ENCODE results near the gene SELENOM.

The SELENOM gene

GRCh38 chr22:31056986-31057599 is 50.3 kb downstream of the SELENOM start:
- no peak overlapping the region for H3K27ac ChIP-seq (ENCODE audit: low read depth, low read length)
- TF ChIP-seq EZH2phosphoT487 (conservative IDR thresholded peaks at IDR 0.05; ENCODE audit: low read length), result no peak
- TF ChIP-seq, protein P1, sequence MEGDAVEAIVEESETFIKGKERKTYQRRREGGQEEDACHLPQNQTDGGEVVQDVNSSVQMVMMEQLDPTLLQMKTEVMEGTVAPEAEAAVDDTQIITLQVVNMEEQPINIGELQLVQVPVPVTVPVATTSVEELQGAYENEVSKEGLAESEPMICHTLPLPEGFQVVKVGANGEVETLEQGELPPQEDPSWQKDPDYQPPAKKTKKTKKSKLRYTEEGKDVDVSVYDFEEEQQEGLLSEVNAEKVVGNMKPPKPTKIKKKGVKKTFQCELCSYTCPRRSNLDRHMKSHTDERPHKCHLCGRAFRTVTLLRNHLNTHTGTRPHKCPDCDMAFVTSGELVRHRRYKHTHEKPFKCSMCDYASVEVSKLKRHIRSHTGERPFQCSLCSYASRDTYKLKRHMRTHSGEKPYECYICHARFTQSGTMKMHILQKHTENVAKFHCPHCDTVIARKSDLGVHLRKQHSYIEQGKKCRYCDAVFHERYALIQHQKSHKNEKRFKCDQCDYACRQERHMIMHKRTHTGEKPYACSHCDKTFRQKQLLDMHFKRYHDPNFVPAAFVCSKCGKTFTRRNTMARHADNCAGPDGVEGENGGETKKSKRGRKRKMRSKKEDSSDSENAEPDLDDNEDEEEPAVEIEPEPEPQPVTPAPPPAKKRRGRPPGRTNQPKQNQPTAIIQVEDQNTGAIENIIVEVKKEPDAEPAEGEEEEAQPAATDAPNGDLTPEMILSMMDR (IDR thresholded peaks at IDR 0.05; ENCODE audit: insufficient read depth, low read length, poor library complexity, severe bottlenecking), result no peak

GRCh38 chr22:31055635-31056159 is 51.7 kb downstream of the SELENOM start:
- Histone ChIP-seq H3K27ac (ENCODE audit: low read depth, low read length) (no peak overlapping the region), H3K36me3 (ENCODE audit: low read length) (no peaks in the 10 kb centered on the region), H2AFZ (ENCODE audit: low read depth, low read length, severe bottlenecking) (no peak overlapping the region), H3K79me2 (ENCODE audit: insufficient read depth, low read length) (no peaks in the 10 kb centered on the region), H3K9me2 (replicated peaks; ENCODE audit: insufficient read depth, low read length) (no peaks in the 10 kb centered on the region), H3K9ac (ENCODE audit: low read length) (no peak overlapping the region), H3K27me3 (ENCODE audit: low read length) (no peaks in the 10 kb centered on the region), H3F3A (ENCODE audit: insufficient read depth) (no peaks in the 10 kb centered on the region), H3K9me3 (ENCODE audit: insufficient read depth, low read length) (no peaks in the 10 kb centered on the region), H4K20me1 (ENCODE audit: low read depth, low read length) (no peaks in the 10 kb centered on the region), H3K4me2 (ENCODE audit: low read depth, low read length, poor library complexity, severe bottlenecking) (no peak overlapping the region), H3K4me3 (ENCODE audit: insufficient read depth, low read length, poor library complexity, severe bottlenecking) (no peak overlapping the region)
- no peak for TF ChIP-seq EZH2phosphoT487 (conservative IDR thresholded peaks at IDR 0.05; ENCODE audit: low read length)
- TF ChIP-seq, protein P1 (IDR thresholded peaks at IDR 0.05; ENCODE audit: insufficient read depth, low read length, poor library complexity, severe bottlenecking), result no peak

More at GRCh38 chr22:31056986-31057599, 50.3 kb downstream of the SELENOM start:
- H3K9me2 ChIP-seq (replicated peaks; ENCODE audit: insufficient read depth, low read length), result no peaks in the 10 kb centered on the region
- H3K27me3 ChIP-seq (ENCODE audit: low read length), result no peaks in the 10 kb centered on the region
- H2AFZ ChIP-seq (ENCODE audit: low read depth, low read length, severe bottlenecking), result no peak overlapping the region
- H3K4me3 ChIP-seq (ENCODE audit: insufficient read depth, low read length, poor library complexity, severe bottlenecking), result no peak overlapping the region
- no peaks in the 10 kb centered on the region for H3F3A ChIP-seq (ENCODE audit: insufficient read depth)
- no peaks in the 10 kb centered on the region for H3K79me2 ChIP-seq (ENCODE audit: insufficient read depth, low read length)
- no peaks in the 10 kb centered on the region for H3K36me3 ChIP-seq (ENCODE audit: low read length)
- H3K9ac ChIP-seq (ENCODE audit: low read length), result no peak overlapping the region
- no peaks in the 10 kb centered on the region for H4K20me1 ChIP-seq (ENCODE audit: low read depth, low read length)
- no peaks in the 10 kb centered on the region for H3K9me3 ChIP-seq (ENCODE audit: insufficient read depth, low read length)
- H3K4me2 ChIP-seq (ENCODE audit: low read depth, low read length, poor library complexity, severe bottlenecking), result no peak overlapping the region

- H3K27me3 ChIP-seq (ENCODE audit: low read length), result no peaks in the 10 kb centered on the region
- H3K9ac ChIP-seq (ENCODE audit: low read length), result no peak overlapping the region
- H3K4me2 ChIP-seq (ENCODE audit: low read depth, low read length, poor library complexity, severe bottlenecking), result no peak overlapping the region
- no peak overlapping the region for H2AFZ ChIP-seq (ENCODE audit: low read depth, low read length, severe bottlenecking)
- H3K79me2 ChIP-seq (ENCODE audit: insufficient read depth, low read length), result no peaks in the 10 kb centered on the region
- no peaks in the 10 kb centered on the region for H3F3A ChIP-seq (ENCODE audit: insufficient read depth)
- no peak overlapping the region for H3K27ac ChIP-seq (ENCODE audit: low read depth, low read length)
- no peaks in the 10 kb centered on the region for H3K36me3 ChIP-seq (ENCODE audit: low read length)
- H3K4me3 ChIP-seq (ENCODE audit: insufficient read depth, low read length, poor library complexity, severe bottlenecking), result no peak overlapping the region
- no peaks in the 10 kb centered on the region for H3K9me2 ChIP-seq (replicated peaks; ENCODE audit: insufficient read depth, low read length)
- TF ChIP-seq EZH2phosphoT487 (conservative IDR thresholded peaks at IDR 0.05; ENCODE audit: low read length), result no peak
- TF ChIP-seq, protein P1 (IDR thresholded peaks at IDR 0.05; ENCODE audit: insufficient read depth, low read length, poor library complexity, severe bottlenecking), result no peak
- no peaks in the 10 kb centered on the region for H4K20me1 ChIP-seq (ENCODE audit: low read depth, low read length)
- no peaks in the 10 kb centered on the region for H3K9me3 ChIP-seq (ENCODE audit: insufficient read depth, low read length)
Observed at GRCh38 chr22:31055117-31055634, 52.2 kb downstream of the SELENOM start.
